Suprapubic skin (tissue), 4 donors: Measurements from ENCODE around the gene PIAS1.

Experiments
- EP300 ChIP-seq: sonication (generic); formaldehyde crosslinking; IDR thresholded peaks from one replicate; pipeline ENCODE4 v1.6.1; 2017; ENCODE audit warnings: antibody characterized with exemption
- POLR2A ChIP-seq, 2 donors: fragments of 450-650 bp; IDR thresholded peaks; one replicate each; pipeline ENCODE4 v1.6.1; 2017; ENCODE audit warnings: antibody characterized with exemption in 2 of 2, mild to moderate bottlenecking in 2 of 2, moderate library complexity in 2 of 2
- POLR2AphosphoS5 ChIP-seq, 3 donors: sonication (generic); formaldehyde crosslinking; IDR thresholded peaks; one replicate each; pipeline ENCODE4 v1.6.1; 2017; ENCODE audit warnings: antibody characterized with exemption in 3 of 3
- TF ChIP-seq, protein P1 (sequence below), 2 donors: fragments of 200-600 bp in 1 of 2; fragments of 450-650 bp in 1 of 2; sonication (generic) in 1 of 2; IDR thresholded peaks; one replicate each; pipeline ENCODE4 v1.5.1; 2016 to 2019; ENCODE audit warnings: antibody characterized with exemption in 2 of 2, mild to moderate bottlenecking in 1 of 2, moderate library complexity in 1 of 2

DNA sequence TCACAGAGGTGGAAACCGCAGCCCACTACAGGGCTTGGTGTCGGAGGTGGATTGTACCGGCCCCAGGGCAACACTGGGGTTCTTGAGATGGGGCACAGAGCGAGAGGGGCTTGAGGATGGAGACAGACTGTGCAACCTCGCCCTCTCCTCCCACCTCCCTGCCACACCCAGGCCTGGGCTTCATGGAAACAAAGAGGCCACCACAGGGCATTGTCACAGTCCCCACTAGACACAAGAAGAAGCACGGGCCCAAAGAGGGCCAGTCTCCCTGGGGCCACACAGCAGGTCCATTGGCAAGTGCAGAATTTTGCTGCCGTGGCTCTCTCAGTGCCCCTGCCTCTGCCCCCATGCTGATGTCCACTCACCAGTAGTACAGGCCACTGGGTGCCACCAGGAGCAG is 155.2 kb downstream of the PIAS1 start:
- TF ChIP-seq, protein P1, sequence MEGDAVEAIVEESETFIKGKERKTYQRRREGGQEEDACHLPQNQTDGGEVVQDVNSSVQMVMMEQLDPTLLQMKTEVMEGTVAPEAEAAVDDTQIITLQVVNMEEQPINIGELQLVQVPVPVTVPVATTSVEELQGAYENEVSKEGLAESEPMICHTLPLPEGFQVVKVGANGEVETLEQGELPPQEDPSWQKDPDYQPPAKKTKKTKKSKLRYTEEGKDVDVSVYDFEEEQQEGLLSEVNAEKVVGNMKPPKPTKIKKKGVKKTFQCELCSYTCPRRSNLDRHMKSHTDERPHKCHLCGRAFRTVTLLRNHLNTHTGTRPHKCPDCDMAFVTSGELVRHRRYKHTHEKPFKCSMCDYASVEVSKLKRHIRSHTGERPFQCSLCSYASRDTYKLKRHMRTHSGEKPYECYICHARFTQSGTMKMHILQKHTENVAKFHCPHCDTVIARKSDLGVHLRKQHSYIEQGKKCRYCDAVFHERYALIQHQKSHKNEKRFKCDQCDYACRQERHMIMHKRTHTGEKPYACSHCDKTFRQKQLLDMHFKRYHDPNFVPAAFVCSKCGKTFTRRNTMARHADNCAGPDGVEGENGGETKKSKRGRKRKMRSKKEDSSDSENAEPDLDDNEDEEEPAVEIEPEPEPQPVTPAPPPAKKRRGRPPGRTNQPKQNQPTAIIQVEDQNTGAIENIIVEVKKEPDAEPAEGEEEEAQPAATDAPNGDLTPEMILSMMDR (IDR thresholded peaks at IDR 0.05) = no peak
- no peak for TF ChIP-seq POLR2A (IDR thresholded peaks at IDR 0.05)
- no peak for TF ChIP-seq EP300
- TF ChIP-seq POLR2AphosphoS5 (IDR thresholded peaks at IDR 0.05) = no peak
